ENCODE data around the gene PAPOLA.
A peak's percentile ranks its signal among the peaks of the same experiment; 100 is the strongest.
"Not testable (repeated sequence)": the region's sequence is repeated elsewhere in the genome, so short reads cannot be mapped to it uniquely, and the experiment has no call there.

The PAPOLA gene

GRCh38 chr14:96501740-96502620, at the start of gene PAPOLA:
TSS of gene PAPOLA (plus strand) at chr14:96502382. CDS start at chr14:96502593, 211 bp downstream.
- peak; percentile 98 for DNase-seq (ENCODE audit: low spot score)

- DNase-seq (ENCODE audit: low spot score), result no peak
Observed at GRCh38 chr14:96452684-96453083, 49.5 kb upstream of the PAPOLA start.

GRCh38 chr14:96455588-96455987, 46.6 kb upstream of the PAPOLA start:
- DNase-seq (ENCODE audit: low spot score), result peak; percentile 20

- DNase-seq (ENCODE audit: low spot score), result no peak
Observed at GRCh38 chr14:96459851-96460250, 42.3 kb upstream of the PAPOLA start.

- DNase-seq (ENCODE audit: low spot score), result no peak
Observed at GRCh38 chr14:96461950-96462798, 40.0 kb upstream of the PAPOLA start.

- no peak for DNase-seq (ENCODE audit: low spot score)
Observed at GRCh38 chr14:96464136-96464535, 38.0 kb upstream of the PAPOLA start.

GRCh38 chr14:96466918-96467317, 35.3 kb upstream of the PAPOLA start:
- no peak for DNase-seq (ENCODE audit: low spot score)

GRCh38 chr14:96470331-96470730, 31.9 kb upstream of the PAPOLA start:
- DNase-seq (ENCODE audit: low spot score), result no peak

GRCh38 chr14:96470967-96471366, 31.2 kb upstream of the PAPOLA start:
- DNase-seq (ENCODE audit: low spot score), result not testable (repeated sequence)

- no peak for DNase-seq (ENCODE audit: low spot score)
Observed at GRCh38 chr14:96478119-96478518, 24.1 kb upstream of the PAPOLA start.

- no peak for DNase-seq (ENCODE audit: low spot score)
Observed at GRCh38 chr14:96479435-96480146, 22.6 kb upstream of the PAPOLA start.

GRCh38 chr14:96481731-96482314, 20.4 kb upstream of the PAPOLA start:
- DNase-seq (ENCODE audit: low spot score), result no peak

GRCh38 chr14:96482986-96483385, 19.2 kb upstream of the PAPOLA start:
- no peak for DNase-seq (ENCODE audit: low spot score)

GRCh38 chr14:96484399-96484798, 17.8 kb upstream of the PAPOLA start:
- no peak for DNase-seq (ENCODE audit: low spot score)

- DNase-seq (ENCODE audit: low spot score), result no peak
Observed at GRCh38 chr14:96486705-96487104, 15.5 kb upstream of the PAPOLA start.

GRCh38 chr14:96489327-96489726, 12.9 kb upstream of the PAPOLA start:
- no peak for DNase-seq (ENCODE audit: low spot score)

GRCh38 chr14:96493178-96493577, 9.0 kb upstream of the PAPOLA start:
- no peak for DNase-seq (ENCODE audit: low spot score)

- DNase-seq (ENCODE audit: low spot score), result no peak
Observed at GRCh38 chr14:96494331-96494730, 7.9 kb upstream of the PAPOLA start.

GRCh38 chr14:96497087-96497486, 5.1 kb upstream of the PAPOLA start:
- DNase-seq (ENCODE audit: low spot score), result no peak

- DNase-seq (ENCODE audit: low spot score), result no peak
Observed at GRCh38 chr14:96497586-96497985, 4.6 kb upstream of the PAPOLA start.

- DNase-seq (ENCODE audit: low spot score), result no peak
Observed at GRCh38 chr14:96501217-96501739, 904 bp upstream of the PAPOLA start.
